ENCODE results near the gene MRPL36. TPM values are rescaled to one million over a fixed set of nuclear protein-coding genes. Genes with fewer than 3 reads are reported as not detected.

The MRPL36 gene
- total and polyA plus RNA-seq, 2 donors (not counting 1 experiment from before 2014, with no cell fraction given), result 47.9 to 54.8 TPM

DNA sequence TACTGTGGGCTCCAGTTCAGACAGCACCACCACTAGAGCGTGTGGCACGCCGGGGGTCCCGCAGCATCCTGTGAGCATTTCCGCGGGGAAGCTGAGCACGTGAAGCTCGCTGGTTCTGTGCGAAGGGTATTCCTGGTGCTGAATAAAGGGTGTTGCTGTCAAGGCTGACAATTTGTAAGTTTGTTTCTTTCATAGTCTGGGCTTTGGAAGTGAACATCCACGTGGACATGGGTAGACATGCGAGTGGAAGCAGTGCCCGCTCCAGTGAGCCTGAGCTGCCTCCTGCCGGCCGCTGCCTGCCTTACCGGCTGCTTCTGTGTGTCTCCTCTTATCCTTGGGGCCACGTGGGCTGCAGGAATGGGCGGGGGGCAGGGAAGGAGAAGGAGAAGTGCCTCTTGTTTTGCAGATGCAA lies 16.2 kb upstream of the MRPL36 start:
- Histone ChIP-seq H3K27ac (ENCODE audit: insufficient read depth, low read length) (no peak overlapping the region), H3K27me3 (ENCODE audit: control insufficient read depth, insufficient read depth, low read length) (no peaks in the 10 kb centered on the region), H3K4me3 (replicated peaks in 1 of 4; ENCODE audit: control extremely low read depth in 1 of 4, insufficient read depth in 1 of 4, low read depth in 3 of 4, low read length in 4 of 4) (no peak overlapping the region), H4K20me1 (ENCODE audit: control insufficient read depth, extremely low read depth, insufficient read depth, low read length) (no peaks in the 10 kb centered on the region), H3K4me1 (ENCODE audit: control insufficient read depth, extremely low read depth, insufficient read depth, low read length) (no peaks in the 10 kb centered on the region), H3K4me2 (ENCODE audit: extremely low read depth, insufficient read depth, low read length) (no peak overlapping the region), H3K9me3 (ENCODE audit: control insufficient read depth, insufficient read depth, low read depth, low read length) (no peaks in the 10 kb centered on the region), H3K79me2 (ENCODE audit: control insufficient read depth, insufficient read depth, low read length) (peaks cover 3% of the 10 kb centered on the region), H3K9ac (ENCODE audit: insufficient read depth, low read length) (no peak overlapping the region), H2AFZ (ENCODE audit: low read length) (no peak overlapping the region), H3K36me3 (ENCODE audit: control insufficient read depth, insufficient read depth, low read length) (peaks cover 20% of the 10 kb centered on the region)
- no peak for DNase-seq (ENCODE audit: low read depth in 2 of 2)
- no peak for TF ChIP-seq EZH2 (IDR thresholded peaks at IDR 0.05; ENCODE audit: low read length, missing control alignments)
- TF ChIP-seq, protein P1, sequence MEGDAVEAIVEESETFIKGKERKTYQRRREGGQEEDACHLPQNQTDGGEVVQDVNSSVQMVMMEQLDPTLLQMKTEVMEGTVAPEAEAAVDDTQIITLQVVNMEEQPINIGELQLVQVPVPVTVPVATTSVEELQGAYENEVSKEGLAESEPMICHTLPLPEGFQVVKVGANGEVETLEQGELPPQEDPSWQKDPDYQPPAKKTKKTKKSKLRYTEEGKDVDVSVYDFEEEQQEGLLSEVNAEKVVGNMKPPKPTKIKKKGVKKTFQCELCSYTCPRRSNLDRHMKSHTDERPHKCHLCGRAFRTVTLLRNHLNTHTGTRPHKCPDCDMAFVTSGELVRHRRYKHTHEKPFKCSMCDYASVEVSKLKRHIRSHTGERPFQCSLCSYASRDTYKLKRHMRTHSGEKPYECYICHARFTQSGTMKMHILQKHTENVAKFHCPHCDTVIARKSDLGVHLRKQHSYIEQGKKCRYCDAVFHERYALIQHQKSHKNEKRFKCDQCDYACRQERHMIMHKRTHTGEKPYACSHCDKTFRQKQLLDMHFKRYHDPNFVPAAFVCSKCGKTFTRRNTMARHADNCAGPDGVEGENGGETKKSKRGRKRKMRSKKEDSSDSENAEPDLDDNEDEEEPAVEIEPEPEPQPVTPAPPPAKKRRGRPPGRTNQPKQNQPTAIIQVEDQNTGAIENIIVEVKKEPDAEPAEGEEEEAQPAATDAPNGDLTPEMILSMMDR (conservative IDR thresholded peaks at IDR 0.05 in 1 of 2, IDR thresholded peaks at IDR 0.05 in 1 of 2; ENCODE audit: low read depth in 1 of 2, low read length in 2 of 2), result no peak

DNA sequence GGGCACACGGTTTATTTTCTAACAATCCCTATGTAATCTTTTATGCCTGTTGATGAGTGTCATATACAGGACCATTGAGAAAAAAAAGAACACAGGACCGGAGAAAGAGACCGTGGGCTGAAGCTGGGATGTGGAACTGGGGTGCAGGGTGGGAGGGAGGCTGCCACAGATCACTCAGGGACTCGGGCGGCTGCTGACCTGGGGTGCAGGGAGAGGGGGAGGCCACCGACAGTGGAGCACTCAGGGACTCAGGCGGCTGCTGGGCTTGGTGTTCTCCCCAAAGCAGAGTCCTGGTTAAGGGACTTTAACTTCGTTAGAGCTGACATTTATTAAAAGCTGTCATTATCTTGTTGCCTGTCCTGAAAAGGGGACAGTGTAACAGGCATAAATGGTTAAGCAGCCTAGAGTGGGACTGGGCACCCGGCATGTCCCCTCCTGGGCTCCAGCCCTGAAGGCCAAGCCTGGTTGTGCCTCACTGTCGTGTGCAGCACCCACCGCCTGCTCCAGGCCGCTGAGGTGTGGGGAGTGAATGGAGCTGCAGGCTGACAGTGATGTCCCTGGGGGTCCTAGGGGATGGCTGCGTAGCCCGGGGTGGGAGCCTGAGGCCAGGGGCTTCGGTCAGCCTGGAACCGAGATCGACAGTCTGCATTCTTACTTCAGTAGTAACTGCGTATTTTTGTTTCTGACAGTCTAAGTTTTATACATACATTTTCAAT lies 15.6 kb upstream of the MRPL36 start:
- Histone ChIP-seq H3K79me2 (ENCODE audit: control insufficient read depth, insufficient read depth, low read length) (peaks cover 4% of the 10 kb centered on the region), H3K9ac (ENCODE audit: insufficient read depth, low read length) (no peak overlapping the region), H3K4me3 (replicated peaks in 1 of 4; ENCODE audit: control extremely low read depth in 1 of 4, insufficient read depth in 1 of 4, low read depth in 3 of 4, low read length in 4 of 4) (no peak overlapping the region), H3K27ac (ENCODE audit: insufficient read depth, low read length) (no peak overlapping the region), H3K27me3 (ENCODE audit: control insufficient read depth, insufficient read depth, low read length) (no peaks in the 10 kb centered on the region), H3K4me2 (ENCODE audit: extremely low read depth, insufficient read depth, low read length) (no peak overlapping the region), H2AFZ (ENCODE audit: low read length) (no peak overlapping the region), H3K36me3 (ENCODE audit: control insufficient read depth, insufficient read depth, low read length) (peaks cover 20% of the 10 kb centered on the region), H4K20me1 (ENCODE audit: control insufficient read depth, extremely low read depth, insufficient read depth, low read length) (no peaks in the 10 kb centered on the region), H3K9me3 (ENCODE audit: control insufficient read depth, insufficient read depth, low read depth, low read length) (no peaks in the 10 kb centered on the region), H3K4me1 (ENCODE audit: control insufficient read depth, extremely low read depth, insufficient read depth, low read length) (no peaks in the 10 kb centered on the region)
- no peak for DNase-seq (ENCODE audit: low read depth in 2 of 2)
- TF ChIP-seq EZH2 (IDR thresholded peaks at IDR 0.05; ENCODE audit: low read length, missing control alignments), result no peak
- TF ChIP-seq, protein P1 (conservative IDR thresholded peaks at IDR 0.05 in 1 of 2, IDR thresholded peaks at IDR 0.05 in 1 of 2; ENCODE audit: low read depth in 1 of 2, low read length in 2 of 2), result no peak

DNA sequence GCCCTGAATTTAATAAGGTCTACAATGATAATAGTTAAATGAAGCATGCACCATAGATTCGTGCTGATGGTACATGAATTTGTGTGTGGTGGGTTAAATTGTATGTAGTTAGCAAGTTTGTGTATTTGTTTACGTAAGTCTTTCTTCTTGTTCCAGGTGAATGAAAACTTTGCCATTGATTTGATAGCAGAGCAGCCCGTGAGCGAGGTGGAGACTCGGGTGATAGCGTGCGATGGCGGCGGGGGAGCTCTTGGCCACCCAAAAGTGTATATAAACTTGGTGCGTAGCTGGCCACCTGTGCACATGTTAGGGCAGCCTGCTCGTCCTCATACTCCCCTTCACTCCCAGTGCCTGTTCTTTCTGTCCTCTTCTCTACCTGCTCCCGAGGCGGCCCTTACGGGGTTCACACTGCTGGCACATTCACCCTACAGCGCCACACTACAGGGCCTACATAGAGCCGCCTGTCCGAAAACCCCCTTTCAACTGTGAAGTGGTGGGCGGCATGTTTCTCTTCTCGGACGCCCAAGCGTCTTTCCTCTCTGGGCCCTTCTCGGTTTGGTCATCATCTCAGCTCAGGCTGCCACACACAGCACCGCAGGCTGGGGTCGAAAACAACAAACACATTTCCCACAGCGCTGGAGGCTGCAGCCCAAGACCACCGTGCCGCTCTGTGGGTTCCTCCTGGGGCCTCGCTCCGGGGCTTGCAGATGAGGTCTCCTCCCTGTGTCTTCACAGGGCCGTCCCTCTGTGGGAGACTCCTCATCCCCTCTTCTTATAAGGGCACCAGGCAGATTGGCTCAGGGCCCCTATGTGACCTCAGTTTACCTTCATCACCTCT lies 14.8 kb upstream of the MRPL36 start:
- no peaks in the 10 kb centered on the region for H3K4me1 ChIP-seq (ENCODE audit: control insufficient read depth, extremely low read depth, insufficient read depth, low read length)
- H3K9ac ChIP-seq (ENCODE audit: insufficient read depth, low read length), result no peak overlapping the region
- no peak for DNase-seq (ENCODE audit: low read depth in 2 of 2)
- peaks cover 25% of the 10 kb centered on the region for H3K36me3 ChIP-seq (ENCODE audit: control insufficient read depth, insufficient read depth, low read length)
- TF ChIP-seq, protein P1 (conservative IDR thresholded peaks at IDR 0.05 in 1 of 2, IDR thresholded peaks at IDR 0.05 in 1 of 2; ENCODE audit: low read depth in 1 of 2, low read length in 2 of 2), result no peak
- TF ChIP-seq EZH2 (IDR thresholded peaks at IDR 0.05; ENCODE audit: low read length, missing control alignments), result no peak
- no peak overlapping the region for H3K4me2 ChIP-seq (ENCODE audit: extremely low read depth, insufficient read depth, low read length)
- no peak overlapping the region for H3K4me3 ChIP-seq (replicated peaks in 1 of 4; ENCODE audit: control extremely low read depth in 1 of 4, insufficient read depth in 1 of 4, low read depth in 3 of 4, low read length in 4 of 4)
- H3K9me3 ChIP-seq (ENCODE audit: control insufficient read depth, insufficient read depth, low read depth, low read length), result no peaks in the 10 kb centered on the region
- no peak overlapping the region for H2AFZ ChIP-seq (ENCODE audit: low read length)
- no peak overlapping the region for H3K27ac ChIP-seq (ENCODE audit: insufficient read depth, low read length)
- no peaks in the 10 kb centered on the region for H4K20me1 ChIP-seq (ENCODE audit: control insufficient read depth, extremely low read depth, insufficient read depth, low read length)
- H3K79me2 ChIP-seq (ENCODE audit: control insufficient read depth, insufficient read depth, low read length), result peaks cover 10% of the 10 kb centered on the region
- no peaks in the 10 kb centered on the region for H3K27me3 ChIP-seq (ENCODE audit: control insufficient read depth, insufficient read depth, low read length)
